CD4-positive, alpha-beta T cell treated with Interleukin-6 for 4 hours (primary cell): Measurements from ENCODE around the gene PRPS1.
"Not testable (repeated sequence)": the region's sequence is repeated elsewhere in the genome, so short reads cannot be mapped to it uniquely, and the experiment has no call there.

Experiments
- DNase-seq: peaks from one replicate; pipeline ENCODE4 v3.0.0-alpha.2; 2020; ENCODE audit warnings: mixed read lengths

Gene PRPS1

GRCh38 chrX:107630031-107630689 lies 1.9 kb downstream of the PRPS1 start:
- DNase-seq: no peak

- DNase-seq: no peak
These were observed 4.0 kb downstream of the PRPS1 start for GRCh38 chrX:107632346-107632745.

- no peak for DNase-seq
These were observed 18.4 kb downstream of the PRPS1 start for GRCh38 chrX:107646735-107647134.

- no peak for DNase-seq
These were observed 20.0 kb downstream of the PRPS1 start for GRCh38 chrX:107648332-107648731.

GRCh38 chrX:107654566-107654871 lies 26.2 kb downstream of the PRPS1 start:
- no peak for DNase-seq

- peak; percentile 78 for DNase-seq
These were observed 26.8 kb downstream of the PRPS1 start for GRCh38 chrX:107654872-107655761.

- no peak for DNase-seq
These were observed 28.7 kb downstream of the PRPS1 start for GRCh38 chrX:107656978-107657377.

GRCh38 chrX:107658660-107659059 lies 30.4 kb downstream of the PRPS1 start:
- no peak for DNase-seq

- DNase-seq: no peak
These were observed 31.0 kb downstream of the PRPS1 start for GRCh38 chrX:107659286-107659685.

GRCh38 chrX:107659768-107660167 lies 31.5 kb downstream of the PRPS1 start:
- DNase-seq: peak; percentile 43

GRCh38 chrX:107662145-107662544 lies 33.8 kb downstream of the PRPS1 start:
- no peak for DNase-seq

- no peak for DNase-seq
These were observed 34.5 kb downstream of the PRPS1 start for GRCh38 chrX:107662824-107663223.

GRCh38 chrX:107666931-107667330 lies 38.6 kb downstream of the PRPS1 start:
- DNase-seq: no peak

GRCh38 chrX:107667426-107667825 lies 39.1 kb downstream of the PRPS1 start:
- no peak for DNase-seq

- not testable (repeated sequence) for DNase-seq
These were observed 40.4 kb downstream of the PRPS1 start for GRCh38 chrX:107668710-107669109.

GRCh38 chrX:107669261-107669660 lies 41.0 kb downstream of the PRPS1 start:
- no peak for DNase-seq

- DNase-seq: no peak
These were observed 41.7 kb downstream of the PRPS1 start for GRCh38 chrX:107669885-107670628.

- not testable (repeated sequence) for DNase-seq
These were observed 42.9 kb downstream of the PRPS1 start for GRCh38 chrX:107671256-107671655.

- peak; percentile 88 for DNase-seq
These were observed 44.7 kb downstream of the PRPS1 start for GRCh38 chrX:107672955-107673378.

- DNase-seq: no peak
These were observed 45.1 kb downstream of the PRPS1 start for GRCh38 chrX:107673431-107673830.

GRCh38 chrX:107673933-107674479 lies 45.7 kb downstream of the PRPS1 start:
- peak; percentile 94 for DNase-seq

GRCh38 chrX:107674480-107675364 lies 46.4 kb downstream of the PRPS1 start:
- peak; percentile 46 for DNase-seq
